Epithelial cell of prostate (primary cell): ENCODE results near the gene LRRC32.

Experiments used
- DNase-seq: peaks from one replicate; pipeline ENCODE4 v3.0.0-alpha.2; 2011; ENCODE audit warnings: low read depth, low spot score
- H3K27ac ChIP-seq: fragments of 450-650 bp; 2 replicates; pipeline ENCODE4 v1.5.1; 2017; ENCODE audit warnings: mild to moderate bottlenecking

LRRC32 gene

DNA sequence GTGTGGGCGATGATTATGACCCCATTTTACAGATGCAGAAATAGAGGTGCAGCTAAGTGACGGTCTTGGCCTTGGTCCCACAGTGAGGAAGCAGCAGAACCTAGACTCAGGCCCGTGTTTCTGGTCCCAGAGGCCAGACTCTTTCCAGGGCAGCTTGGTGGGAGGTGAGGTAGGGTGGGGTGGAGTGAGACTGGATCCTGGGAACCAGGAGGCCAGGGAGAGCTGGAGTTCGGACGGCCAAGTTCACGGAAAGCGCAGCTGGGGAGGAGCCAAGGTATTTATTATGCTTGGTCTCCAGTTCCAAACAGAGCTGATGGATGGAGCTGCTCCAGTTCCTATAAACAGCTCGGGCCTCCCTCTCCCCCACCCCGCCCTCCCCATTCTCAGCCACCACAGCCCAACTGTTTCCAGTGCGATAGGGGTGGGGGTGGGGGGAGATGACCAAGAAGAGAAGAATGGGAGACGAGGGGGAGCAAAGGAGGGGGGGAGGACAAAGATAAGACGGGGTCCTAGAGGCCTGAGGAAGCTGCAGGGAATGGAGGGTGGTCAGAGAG lies 16.2 kb downstream of the LRRC32 start:
- H3K27ac ChIP-seq, result no peak overlapping the region
- DNase-seq, result no peak

DNA sequence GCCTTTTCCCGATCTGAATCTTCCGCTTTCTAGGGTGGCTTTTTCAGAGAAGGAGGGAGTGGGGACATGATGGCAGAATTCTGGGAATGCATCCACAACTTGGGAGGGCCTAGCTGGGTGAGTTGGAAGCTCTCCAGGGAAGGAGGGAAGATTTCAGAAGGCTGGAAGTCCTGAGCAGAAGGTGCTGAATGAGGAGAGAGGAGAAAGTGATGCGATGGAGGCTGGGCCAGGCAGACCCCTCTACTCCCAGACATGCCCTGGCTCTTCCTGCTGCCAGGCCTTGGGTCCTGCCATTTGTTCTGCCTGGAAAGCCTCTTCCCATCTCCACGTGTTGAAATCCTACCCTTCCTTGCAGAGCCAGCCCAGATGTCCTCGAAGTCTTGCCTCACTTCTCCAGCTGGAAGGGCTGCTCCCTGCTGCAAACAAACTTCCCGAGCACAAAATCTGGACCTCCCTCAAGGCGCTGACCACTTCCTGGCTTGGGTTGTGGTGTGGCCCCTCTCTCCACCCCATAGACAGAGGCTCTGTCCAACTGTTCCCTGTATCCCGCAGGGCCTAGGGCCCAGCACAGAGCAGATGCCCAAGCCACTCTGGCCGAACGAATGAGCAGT lies 16.8 kb downstream of the LRRC32 start:
- DNase-seq, result no peak
- no peak overlapping the region for H3K27ac ChIP-seq

DNA sequence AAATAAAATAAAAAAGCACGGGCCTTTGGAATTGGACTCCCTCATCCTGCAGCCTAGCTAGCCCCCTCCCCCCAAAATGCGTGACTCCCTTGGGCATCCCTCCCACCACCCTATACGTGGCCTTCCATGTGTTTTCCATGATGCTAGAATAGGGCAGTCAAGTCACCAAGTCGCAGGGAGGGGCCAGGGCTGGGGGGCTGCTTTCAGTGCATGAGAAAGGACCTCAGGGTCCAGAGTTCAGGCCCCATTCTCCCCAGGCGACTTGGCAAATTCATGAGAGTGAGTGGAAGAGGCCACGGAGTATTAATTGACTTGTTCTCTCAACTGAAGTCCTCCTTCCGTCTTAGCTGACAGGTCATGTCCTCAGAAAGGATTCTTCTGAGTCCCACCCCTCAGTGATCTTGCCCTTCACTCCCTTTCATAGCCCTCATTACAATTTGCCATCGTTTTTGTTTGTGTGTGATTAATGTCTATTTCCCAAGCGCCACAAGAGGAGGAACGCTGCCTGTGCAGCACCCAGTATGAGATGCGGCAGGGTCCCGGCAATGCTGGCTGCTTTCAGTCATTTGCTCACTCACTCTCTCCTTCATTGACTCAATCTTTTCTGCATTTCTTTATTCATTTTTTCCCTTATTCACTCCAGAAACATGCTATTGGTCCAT lies 17.4 kb downstream of the LRRC32 start:
- no peak for DNase-seq
- H3K27ac ChIP-seq, result no peak overlapping the region

DNA sequence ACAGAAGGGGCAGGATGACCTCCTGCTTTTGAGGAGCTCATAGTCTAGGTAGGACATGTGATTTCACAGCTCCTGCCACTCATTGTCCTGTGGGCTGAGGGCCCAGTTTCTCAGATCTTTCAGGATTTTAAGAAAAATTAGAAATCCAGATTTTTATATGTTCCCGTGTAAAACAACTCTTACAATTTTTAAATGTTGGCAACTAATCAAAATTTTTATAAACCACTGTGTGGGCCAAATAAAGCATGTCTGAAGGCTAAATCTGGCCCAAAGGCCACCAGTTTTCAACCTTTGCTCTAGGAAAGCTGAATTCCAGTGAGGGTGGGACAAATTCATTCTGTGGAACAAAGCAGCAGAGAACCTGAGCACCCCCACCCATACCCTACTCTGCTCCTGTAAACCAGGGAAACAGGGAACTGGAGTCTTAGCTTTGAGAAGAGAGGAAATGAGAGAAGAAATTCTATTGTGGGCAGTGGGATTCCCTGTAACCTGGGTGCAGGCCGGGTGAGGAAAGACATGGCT lies 20.6 kb downstream of the LRRC32 start:
- no peak overlapping the region for H3K27ac ChIP-seq
- DNase-seq, result no peak

DNA sequence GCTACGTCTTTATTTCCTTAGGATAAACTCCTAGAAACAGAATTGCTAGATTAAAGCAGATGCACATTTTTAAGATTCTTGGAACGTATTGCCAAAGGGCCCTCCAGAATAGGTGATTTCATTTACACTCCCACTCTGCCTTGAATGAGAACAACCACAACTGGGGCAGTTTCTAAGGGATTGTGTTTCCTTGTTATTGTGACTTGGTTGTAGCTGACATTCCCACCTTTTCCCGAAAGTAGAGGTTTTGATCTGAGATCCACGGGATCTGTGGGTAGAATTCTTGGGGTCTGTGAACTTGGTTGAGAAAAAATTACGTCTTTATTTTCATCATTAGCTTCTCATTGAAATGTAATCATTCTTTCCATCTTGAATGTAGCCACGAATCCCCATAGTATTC lies 21.5 kb downstream of the LRRC32 start:
- H3K27ac ChIP-seq, result no peak overlapping the region
- DNase-seq, result no peak

DNA sequence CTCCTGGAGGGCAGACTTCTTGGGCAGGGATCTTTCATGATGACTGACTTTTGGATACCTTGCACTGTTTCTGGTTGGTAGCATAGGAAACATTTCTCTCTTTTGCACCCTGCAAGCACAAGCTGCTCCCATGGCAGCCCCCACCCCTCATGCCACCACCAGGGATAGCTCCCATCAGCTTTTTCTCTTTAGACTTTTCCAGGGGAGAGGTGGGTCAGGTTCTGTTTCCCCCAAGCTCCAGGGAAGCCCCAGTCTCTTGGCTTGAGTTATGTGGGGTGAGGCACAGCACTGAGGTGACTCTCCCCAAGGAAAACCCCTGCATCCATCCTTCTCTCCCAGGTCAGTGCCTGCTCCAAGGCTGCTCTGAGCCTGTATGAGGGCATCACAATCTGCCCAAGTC lies 22.5 kb downstream of the LRRC32 start:
- no peak overlapping the region for H3K27ac ChIP-seq
- no peak for DNase-seq

DNA sequence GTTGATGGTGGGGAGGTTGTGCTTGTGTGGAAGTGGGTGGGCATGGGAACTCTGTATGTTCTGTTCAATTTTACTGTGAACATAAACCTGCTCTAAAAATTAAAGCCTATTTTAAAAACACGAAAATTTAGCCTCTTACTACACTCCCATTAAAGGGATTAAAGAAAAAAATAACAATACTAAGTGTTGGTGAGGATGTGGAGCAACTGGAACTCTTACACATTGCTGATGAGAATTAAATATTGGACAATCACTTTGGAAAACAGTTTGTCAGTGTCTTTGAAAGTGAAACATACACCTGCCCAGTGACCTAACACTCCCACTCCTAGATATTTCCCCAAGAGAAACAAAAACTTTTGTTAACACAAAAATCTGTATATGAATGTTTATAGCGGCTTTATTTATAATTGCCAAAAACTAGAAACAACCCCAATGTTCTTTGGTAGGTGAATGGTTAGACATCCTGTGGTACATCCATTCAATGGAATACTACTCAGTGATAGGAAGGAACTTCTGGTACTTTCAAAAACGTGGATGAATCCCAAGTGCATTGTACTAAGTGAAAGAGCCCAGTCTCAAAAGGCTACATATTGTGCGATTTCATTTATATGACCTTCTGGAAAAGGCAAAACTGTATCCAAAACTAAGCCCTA lies 23.5 kb downstream of the LRRC32 start:
- no peak for DNase-seq
- H3K27ac ChIP-seq, result no peak overlapping the region

DNA sequence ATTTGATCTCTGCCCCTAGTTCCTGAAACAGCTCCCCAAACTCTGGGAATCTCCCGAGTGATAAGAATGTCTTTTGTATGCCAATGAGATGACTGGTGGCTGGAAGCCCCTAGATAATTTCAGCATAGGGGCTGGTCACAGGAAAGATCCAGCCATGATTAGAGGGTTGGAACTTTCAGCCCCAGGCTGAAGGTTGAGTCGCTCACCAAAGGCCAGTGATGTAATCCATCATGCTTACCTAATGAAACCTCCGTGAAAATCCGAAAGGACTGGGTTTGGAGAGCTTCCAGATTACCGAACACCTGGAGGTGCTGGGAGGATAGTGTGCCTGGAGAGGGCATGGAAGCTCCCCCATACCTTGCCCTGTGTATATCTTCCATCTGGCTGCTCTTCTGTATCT lies 26.0 kb downstream of the LRRC32 start:
- DNase-seq, result peak; percentile 51
- peak overlapping the region; percentile 42 for H3K27ac ChIP-seq

DNA sequence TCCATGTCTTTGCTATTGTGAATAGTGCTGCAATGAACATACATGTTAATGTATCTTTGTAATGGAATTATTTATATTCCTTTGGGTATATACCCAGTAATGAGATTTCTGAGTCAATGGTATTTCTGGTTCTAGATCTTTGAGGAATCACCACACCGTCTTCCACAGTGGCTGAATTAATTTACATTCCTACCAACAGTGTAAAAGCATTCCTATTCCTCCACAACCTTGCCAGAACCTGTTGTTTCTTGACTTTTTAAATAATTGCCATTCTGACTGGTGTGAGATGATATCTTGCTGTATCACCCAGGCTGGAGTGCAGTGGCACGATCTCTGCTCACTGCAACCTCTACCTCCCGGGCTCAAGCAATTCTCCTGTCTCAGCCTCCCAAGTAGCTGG lies 26.8 kb downstream of the LRRC32 start:
- peak overlapping the region; percentile 42 for H3K27ac ChIP-seq
- DNase-seq, result peak; percentile 20

DNA sequence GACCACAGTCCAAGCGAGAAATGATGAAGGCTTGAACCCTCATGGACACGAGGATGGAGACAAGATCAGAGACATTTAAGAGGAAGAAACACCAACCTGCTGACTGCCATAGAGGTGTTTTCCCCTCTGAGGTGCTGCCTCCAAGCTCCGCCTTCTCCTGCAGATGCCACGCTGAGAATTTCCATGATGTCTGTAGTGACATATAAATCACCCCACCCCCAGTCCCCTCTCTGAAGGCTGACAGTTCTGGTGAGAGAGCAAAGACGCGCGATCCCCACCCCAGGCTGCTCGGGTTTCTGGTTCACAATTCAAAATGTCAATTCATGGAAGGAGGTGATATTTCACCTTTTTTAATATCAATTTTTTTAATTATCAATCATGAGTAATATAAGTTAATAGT lies 28.2 kb downstream of the LRRC32 start:
- no peak for DNase-seq
- H3K27ac ChIP-seq, result no peak overlapping the region

DNA sequence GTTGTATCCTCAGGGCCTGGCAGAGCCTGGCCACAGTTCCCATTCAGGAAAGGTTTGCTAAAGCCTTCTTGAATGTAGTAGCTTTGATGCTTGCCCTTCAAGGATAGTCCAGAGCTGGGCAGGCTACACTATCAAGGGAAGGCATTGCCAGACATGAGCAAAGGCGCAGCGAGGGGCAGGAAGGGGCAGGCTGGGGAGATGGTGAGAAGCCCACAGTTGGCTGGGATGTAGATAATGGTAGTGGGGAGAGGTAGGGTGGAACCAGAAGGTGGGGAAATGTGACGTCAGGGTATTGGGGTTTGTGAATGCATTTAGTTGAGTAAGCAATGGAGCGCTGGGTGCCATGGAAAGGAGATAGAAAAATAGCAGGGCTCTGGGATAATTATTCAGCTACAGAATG lies 28.6 kb downstream of the LRRC32 start:
- no peak overlapping the region for H3K27ac ChIP-seq
- DNase-seq, result no peak

DNA sequence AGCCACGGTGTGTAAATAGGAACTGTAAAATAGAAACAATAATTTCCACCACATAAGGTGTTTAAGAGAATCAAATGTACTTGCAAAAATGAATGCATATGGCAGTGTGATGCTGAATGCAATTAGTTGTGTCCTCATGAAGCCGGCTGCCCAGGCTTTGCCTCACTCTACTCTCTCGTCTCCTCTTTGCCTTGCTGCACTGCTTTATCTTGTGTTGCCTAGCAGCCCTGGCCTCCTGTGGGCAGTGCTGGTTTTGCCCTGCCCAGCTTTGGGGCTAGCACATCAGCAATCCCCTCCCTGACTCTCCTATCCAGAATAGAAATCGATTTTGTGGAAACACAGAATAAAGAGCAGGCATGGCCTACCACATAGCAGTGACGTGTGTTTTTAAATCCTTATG lies 30.0 kb downstream of the LRRC32 start:
- H3K27ac ChIP-seq, result no peak overlapping the region
- no peak for DNase-seq

DNA sequence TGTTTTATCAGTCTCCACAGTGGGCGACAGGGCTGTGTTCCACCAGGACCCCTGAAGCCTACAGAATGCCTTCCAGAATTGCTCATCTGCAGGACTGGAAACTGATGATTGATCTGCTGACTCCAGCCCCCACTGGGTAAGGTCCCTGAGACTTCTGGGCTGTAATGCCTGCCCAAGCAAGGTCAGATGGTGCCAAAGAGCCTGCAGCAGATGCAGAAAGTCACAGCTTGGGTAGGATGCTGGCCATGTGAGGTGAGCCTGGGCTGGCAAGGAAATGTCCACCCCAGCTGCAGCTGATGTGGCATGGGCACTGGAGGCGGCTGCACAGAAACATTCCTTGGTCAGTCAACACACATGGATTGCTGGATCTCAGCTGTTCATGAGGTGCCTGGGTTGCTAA lies 30.9 kb downstream of the LRRC32 start:
- DNase-seq, result no peak
- no peak overlapping the region for H3K27ac ChIP-seq

DNA sequence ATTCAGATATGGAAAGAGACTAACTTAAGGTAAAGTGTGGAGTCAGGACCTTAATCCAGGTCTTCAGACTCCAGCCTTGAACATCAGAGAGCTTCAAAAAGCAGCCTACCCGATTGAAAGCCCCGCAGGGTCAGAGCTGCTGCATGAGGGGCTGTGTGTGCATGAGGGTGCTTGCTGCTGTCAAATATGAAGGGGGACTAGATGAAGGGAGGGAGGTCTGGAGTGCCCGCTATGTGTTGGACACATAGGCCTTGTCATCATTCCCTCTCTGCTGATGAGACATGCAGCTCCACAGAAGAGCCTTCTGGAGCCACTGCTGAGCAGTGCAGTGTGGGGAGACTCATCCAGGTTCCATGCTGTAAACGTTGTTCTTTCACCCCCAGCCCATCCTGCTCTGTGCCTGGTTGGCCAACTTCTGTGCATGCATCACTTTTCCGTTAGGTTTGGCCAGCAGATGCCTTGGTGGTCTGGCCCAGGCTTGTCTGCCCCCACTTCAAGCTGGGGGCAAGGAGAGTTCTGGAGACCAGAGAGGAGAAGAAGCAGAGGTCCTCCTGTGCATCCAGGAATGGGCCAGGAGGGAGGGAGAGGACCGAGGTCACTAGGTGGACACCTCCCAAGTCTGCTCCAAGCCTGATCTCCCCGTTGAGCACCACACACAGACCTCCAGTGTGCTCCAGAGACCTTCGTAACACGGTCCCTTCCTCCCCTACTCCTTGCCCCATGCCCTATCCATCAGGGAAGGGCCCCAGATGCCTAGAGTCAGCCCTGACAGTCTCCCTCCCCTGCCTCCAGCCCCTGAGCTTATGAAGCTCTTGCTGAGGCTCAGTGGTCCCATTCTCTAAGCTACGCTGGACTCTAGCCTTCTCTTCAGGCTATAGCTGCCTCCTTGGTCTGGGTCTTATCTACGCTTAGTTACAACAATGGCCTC lies 32.0 kb downstream of the LRRC32 start:
- DNase-seq, result no peak
- no peak overlapping the region for H3K27ac ChIP-seq

DNA sequence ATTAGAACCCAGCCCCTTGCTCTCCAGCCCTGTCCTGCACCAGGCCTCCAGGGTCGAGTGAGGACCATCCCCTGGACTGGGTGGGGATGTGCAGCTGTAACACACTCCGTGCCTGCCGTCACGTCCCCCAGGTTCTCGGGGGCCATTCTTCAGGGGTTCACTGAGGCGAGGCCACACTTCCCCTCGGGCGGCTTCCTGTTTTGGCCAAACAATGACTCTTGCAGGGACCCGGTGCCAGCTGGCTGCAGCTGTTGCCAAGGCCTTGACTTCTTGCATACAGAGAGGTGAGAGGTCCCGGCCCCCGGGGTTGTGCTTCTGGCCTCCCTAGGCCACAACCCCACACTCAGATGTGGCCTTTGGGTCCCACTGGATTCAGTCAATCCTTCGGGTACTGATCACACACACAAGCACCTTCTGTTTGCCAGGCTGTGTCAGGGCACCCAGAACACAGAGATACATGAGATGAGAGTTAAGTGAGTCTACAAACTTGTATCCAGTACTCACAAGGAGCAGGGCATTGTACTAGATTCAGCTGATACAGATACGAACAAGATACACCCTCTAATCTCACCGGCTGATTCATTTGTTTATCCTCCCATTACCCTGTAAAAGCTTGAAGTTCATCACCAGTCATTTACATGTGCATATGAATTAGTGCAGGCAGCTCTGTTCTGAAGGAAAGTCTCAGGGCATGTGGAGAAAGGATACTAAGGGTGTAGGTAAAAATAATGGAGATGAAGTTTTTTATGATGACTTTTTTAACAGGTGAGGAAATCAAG lies 32.9 kb downstream of the LRRC32 start:
- no peak overlapping the region for H3K27ac ChIP-seq
- DNase-seq, result no peak

DNA sequence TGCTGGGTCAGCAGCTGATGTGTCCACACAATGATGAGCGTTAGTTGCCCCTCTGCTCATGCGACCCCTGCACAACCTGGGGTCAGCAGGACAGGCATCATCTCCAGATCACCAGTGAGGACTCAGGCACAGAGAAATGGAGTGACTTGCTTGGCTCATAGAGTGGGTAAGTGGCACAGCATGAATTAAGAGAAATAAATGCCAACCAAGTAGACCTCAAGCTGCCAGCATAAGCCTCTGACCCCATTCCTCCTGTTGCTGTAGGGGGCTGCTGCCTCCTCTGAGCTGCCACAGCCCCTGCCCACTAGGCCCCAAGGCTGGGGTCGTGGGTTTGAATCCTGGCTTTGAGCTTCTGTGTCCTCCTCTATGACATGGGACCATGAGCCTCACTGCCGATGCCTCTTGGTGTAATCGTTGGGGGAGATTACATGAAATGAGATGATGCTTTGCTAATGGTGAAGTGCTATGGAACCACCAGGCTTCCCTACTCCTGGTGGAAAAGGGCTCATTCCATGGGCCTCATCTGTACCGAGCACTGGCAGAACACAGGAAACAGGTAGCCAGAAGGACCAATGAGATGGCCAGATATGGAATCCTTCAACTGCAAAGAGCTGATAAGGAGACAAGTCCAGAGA lies 33.6 kb downstream of the LRRC32 start:
- no peak overlapping the region for H3K27ac ChIP-seq
- DNase-seq, result no peak

DNA sequence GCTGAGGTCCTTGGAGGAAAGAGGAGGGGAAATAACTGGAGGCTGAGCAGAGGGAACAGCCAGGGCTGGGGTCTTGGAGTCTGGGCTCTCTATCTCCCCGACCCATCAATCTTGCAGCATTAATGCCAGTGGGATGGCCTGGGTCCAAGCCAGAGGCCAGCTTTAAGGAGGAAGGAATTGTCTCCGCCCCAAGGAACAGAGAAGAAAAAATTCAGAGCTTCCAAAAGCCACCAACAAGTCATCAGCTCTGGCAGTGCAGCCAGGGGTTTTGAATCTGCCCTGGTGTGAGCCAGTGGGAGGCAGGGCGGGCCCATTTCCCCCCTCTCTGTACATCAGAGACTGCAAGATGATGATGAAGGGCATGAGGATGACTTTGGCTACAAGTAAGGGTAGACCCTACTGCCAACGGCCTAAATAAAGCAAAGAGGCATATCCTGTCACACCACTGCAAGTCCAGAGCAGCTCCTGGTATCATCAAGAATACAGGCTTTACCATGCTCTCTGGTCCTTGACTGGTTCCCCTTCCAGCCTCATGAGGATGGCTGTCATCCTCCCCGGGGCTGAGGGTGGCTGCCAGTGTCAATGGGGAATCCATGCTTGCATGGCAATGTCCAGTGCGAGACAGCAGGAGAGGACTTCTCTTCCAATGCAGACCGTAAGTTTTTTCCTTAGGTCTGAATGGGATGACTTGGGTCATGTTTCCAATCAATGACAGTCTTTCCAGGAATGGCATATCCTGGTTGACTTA lies 34.4 kb downstream of the LRRC32 start:
- H3K27ac ChIP-seq, result no peak overlapping the region
- no peak for DNase-seq

DNA sequence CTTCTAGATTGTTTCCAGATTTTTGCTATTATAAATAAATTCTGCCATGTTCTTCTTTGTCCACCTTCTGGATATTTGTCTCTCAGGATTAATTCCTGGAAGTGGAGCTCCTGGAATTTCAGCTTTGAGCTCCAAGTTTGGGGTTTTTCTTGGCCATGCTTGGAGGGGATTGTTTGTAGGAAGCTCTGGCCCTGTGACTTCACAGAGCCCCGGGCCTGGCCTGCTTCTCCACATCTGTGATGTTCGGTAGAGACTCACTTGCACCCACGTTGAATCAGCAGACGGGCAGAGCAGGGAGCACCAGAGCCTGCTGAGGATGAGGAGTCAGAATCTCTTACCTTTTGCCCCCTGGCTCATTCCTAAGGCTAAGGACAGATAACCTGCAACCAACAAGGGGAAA lies 35.7 kb downstream of the LRRC32 start:
- DNase-seq, result no peak
- H3K27ac ChIP-seq, result no peak overlapping the region
